HG02588 (cell line): ENCODE results near the gene CRLF2.
"Not testable (repeated sequence)": the region's sequence is repeated elsewhere in the genome, so short reads cannot be mapped to it uniquely, and the experiment has no call there.

Experiments used
- ATAC-seq: cut with Tn5 transposase; IDR thresholded peaks from one replicate; pipeline ENCODE4 v1.9.1; 2021; ENCODE audit warnings: mild to moderate bottlenecking, moderate library complexity; ENCODE audit not compliant: unreplicated experiment

The CRLF2 gene

DNA sequence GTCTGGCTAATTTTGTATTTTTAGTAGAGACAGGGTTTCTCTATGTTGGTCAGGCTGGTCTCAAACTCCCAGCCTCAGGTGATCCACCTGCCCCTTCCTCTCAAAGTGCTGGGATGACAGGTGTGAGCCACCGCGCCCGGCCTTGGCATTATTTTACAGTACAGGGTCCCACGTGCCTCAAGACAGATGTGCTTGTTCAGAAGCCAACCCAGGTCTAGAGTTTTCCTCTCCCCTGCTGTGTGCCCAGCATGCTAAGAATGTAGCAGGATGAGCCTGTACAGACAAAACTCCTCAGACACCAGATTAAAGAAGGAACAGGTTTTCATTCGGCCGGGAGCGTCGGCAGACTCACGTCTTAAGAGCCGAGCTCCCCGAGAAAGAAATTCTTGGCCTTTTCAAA is 42.2 kb downstream of the CRLF2 start:
- ATAC-seq: no peak

GRCh38 chrX:1169189-1169588 is 43.3 kb downstream of the CRLF2 start:
- no peak for ATAC-seq

DNA sequence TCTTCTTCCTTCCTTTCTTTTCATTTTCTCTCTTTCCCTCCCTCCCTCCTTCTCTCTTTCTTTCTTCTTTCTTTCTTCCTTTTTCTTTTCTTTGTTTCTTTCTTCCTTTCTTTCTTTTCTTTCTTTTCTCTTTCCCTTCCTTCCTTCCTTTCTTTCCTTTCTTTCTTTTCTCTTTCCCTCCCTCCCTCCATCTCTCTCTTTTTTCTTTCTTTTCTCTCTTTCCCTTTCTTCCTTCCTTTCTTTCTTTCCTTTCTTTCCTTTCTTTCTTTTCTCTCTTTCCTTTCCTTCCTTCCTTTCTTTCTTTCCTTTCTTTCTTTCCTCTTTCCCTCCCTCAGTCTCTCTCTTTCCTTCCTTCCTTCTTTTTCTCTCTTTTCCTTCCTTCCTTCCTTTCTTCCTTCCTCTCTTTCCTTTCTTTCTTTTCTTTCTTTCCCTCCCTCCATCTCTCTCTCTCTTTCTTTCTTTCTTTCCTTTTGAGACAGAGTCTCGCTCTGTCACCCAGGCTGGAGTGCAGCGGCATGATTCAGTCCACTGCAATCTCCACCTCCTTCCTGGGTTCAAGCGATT is 44.4 kb downstream of the CRLF2 start:
- no peak for ATAC-seq

- ATAC-seq: no peak
These were observed 45.0 kb downstream of the CRLF2 start for GRCh38 chrX:1167466-1167865.

DNA sequence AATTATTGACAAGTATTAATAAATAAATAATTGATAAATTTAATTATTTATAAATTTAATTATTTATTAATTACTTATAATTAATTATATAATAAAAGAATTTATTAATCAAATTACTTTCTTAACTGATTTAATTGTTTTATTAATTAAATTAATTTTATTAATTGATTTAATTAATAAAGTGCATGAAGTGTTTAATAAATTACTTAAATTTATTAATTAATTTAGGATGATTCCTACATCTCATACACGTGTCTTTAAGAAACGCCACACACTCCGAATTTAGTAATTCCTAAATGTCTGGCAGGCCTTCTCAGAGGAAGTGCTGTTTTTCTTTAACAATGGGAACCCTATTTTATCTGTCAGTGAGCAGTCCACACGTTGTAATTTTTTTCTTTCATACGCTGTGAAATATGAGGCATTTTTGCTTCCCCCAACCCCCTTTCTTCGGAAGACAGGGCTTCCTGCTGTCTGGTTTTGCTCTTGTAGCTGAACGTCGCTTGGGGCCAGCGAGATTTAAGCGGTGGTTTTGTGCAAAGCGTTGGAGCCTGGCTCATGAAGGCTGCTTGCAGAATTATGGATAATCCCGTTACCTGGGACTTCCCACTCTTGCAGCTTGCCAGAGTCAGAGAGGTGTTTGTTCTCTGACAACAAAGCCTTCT is 46.8 kb downstream of the CRLF2 start:
- no peak for ATAC-seq

- ATAC-seq: no peak
These were observed 47.8 kb downstream of the CRLF2 start for GRCh38 chrX:1164322-1165288.

GRCh38 chrX:1163231-1163630 is 49.2 kb downstream of the CRLF2 start:
- ATAC-seq: no peak

DNA sequence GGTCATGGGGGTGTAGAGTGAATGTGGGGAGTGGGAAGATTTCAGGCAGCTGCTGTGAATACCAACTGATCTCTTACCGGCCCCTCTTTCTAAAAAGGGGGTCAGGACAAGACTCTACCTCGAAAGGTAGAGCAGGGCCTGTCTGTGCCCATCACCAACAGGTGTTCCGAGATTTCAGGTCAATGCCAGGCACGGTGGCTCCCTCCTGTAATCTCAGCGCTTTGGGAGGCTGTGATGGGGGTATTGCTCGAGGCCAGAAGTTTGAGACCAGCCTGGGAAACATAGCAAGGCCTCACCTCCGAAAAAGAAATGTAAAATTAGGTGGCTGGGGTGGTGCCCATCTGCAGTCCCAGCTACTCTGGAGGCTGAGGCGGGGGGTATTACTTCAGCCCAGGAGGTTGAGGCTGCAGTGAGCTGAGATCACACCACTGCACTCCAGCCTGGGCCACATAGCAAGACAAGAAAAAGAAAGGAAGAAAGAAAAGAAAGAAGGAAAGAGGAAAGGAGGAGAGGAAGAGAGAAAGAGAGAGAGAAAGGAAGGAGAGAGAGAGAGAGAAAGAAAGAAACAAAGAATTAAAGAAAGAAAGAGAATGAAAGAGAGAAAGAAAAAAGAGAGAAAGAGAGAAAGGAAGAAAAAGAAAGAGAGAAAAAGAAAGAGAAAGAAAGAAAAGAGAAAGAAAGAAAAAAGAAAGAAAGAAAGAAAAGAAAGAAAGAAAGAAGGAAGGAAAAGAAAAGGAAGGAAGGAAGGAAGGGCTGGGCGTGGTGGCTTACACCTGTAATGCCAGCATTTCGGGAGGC is 50.1 kb downstream of the CRLF2 start:
- no peak for ATAC-seq

GRCh38 chrX:1159548-1159947 is 52.9 kb downstream of the CRLF2 start:
- no peak for ATAC-seq

GRCh38 chrX:1156681-1157455 is 55.6 kb downstream of the CRLF2 start:
- not testable (repeated sequence) for ATAC-seq

- ATAC-seq: no peak
These were observed 58.5 kb downstream of the CRLF2 start for GRCh38 chrX:1153940-1154339.

DNA sequence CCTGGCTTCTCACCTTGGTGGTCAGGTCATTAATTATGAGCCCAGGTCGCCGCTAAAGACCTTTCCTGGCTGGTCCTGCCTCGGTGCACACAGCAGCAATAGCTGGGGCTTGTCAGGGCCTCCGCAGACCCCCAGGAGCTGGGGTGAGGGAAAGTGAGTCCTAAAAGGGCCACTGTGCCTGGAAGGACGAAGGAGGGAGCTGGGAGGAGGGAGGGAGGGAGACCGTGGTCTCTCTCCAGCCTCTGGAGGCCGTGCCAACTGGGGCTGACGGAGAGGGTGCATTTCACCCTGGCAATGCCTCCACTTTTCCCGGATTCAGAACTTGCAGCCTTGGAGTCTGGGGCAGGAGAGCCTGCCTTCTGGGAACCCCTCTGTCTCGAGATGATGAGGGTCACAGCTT is 60.4 kb downstream of the CRLF2 start:
- ATAC-seq: no peak

DNA sequence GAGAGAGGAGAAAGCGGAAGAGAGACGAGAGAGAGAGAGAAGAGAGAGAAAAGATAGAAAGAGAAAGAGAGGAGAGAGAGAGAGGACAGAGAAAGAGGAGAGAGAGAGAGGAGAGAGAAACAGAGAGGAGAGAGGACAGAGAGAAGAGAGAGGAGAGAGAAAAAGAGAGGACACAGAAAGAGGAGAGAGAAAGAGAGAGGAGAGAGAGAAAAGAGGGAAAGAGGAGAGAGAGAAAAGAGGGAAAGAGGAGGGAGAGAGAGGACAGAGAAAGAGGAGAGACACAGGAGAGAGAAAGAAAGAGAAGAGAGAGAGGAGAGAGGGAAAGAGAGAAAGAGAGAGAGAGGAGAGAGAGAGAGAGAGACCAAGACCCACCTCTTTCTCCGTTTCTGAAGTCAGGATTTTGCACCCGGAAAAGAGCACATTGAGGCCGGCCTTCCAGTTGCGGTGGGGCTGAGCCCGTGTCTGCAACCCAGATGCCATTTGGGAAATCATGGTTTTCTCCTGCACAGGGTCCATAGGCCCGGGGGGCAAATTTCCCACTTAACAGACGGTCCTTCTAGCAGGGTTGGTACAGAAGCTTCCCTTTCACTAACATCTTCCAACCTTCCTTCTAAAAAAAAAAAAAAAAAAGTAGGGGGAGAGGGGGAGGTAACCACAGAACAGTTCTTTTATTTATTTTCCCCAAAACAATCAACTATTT is 60.9 kb downstream of the CRLF2 start:
- ATAC-seq: no peak

GRCh38 chrX:1150569-1151347 is 61.7 kb downstream of the CRLF2 start:
- ATAC-seq: no peak

DNA sequence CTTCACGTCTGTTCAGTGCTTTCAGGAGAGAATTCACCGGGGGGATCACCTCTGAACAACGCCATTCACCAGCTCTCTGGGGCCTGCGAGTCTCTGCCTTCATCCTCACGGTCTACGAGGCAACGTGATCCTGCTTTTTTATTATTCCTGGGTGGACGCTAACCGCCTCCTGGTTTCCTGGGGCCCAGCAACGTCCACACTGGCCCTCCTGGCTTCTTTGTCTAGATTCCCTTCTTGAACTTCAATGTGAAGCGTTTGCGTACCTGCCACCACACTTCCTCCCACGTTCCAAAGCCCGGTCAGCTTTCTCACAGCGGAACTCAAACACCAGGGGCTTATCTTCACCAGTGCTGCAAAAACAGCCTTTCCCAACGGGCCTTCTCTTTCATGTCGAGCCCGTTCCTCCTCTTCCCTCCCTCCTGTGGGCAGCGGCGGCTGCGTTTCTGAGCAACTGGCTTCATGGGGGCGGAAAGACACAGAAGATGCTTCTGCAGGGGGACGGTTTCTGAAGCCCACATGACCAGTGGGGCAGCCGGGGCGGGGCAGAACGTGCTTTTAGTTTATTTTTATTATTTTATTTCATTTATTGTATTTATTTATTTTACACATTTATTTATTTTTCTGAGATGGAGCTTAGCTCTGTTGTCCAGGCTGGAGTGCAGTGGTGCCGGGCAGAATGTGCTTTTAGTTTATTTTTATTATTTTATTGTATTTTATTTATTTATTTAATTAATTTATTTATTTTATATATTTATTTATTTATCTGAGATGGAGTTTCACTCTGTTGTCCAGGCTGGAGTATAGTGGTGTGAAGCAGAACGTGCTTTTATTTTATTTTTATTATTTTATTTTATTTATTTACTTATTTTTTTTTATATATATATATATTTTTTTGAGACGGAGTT is 64.6 kb downstream of the CRLF2 start:
- no peak for ATAC-seq

DNA sequence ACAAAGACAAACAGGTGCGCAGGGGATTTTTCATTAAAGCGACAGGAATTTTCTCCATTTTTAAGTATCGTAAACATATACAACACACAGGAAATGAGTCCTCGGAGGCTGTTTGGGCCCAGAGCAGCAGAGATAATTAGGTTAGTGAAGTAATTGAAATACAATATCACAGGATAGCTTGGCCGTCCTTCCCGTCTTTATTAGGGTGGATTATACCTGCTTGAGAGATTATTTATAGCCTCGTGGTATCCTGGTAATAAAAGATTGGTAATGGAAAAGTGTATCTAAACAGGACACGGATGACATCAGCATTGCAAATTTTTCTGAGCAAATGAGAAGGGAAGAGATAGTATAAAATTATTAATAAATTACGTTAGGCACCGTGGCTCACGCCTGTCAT is 68.2 kb downstream of the CRLF2 start:
- ATAC-seq: no peak
